HepG2 (cell line): ENCODE results near the gene NDC80. TPM values are rescaled to one million over a fixed set of nuclear protein-coding genes. Genes with fewer than 3 reads are reported as not detected.

Experiments used
- AGO2 ChIP-seq: fragments of 200-400 bp; formaldehyde crosslinking; optimal IDR thresholded peaks from 2 replicates; pipeline ENCODE3; 2017; ENCODE audit warnings: mild to moderate bottlenecking, low read depth, low read length, moderate library complexity
- MEF2D ChIP-seq: sonication (generic); formaldehyde crosslinking; IDR thresholded peaks from 2 replicates; pipeline ENCODE4 v1.5.1; 2020; ENCODE audit warnings: mild to moderate bottlenecking, missing genetic modification reagents
- NAIF1 ChIP-seq: sonication (generic); formaldehyde crosslinking; IDR thresholded peaks from 2 replicates; pipeline ENCODE4 v1.5.0; 2020; ENCODE audit warnings: mild to moderate bottlenecking, missing genetic modification reagents, borderline replicate concordance
- SALL1 ChIP-seq: sonication (generic); formaldehyde crosslinking; IDR thresholded peaks from 2 replicates; pipeline ENCODE4 v1.8.0; 2022; ENCODE audit warnings: mild to moderate bottlenecking, missing genetic modification reagents
- SAP130 ChIP-seq: IDR thresholded peaks from 2 replicates; pipeline ENCODE4 v1.6.1; 2016; ENCODE audit warnings: low read depth
- TAF15 ChIP-seq: fragments of 200-400 bp; formaldehyde crosslinking; IDR thresholded peaks from one replicate; pipeline ENCODE4 v1.6.1; 2018; ENCODE audit warnings: mild to moderate bottlenecking, low read depth, low read length; ENCODE audit not compliant: poor library complexity, severe bottlenecking
- TBX2 ChIP-seq: sonication (generic); formaldehyde crosslinking; IDR thresholded peaks from 2 replicates; pipeline ENCODE4 v1.5.0; 2020; ENCODE audit warnings: missing genetic modification reagents, mild to moderate bottlenecking, borderline replicate concordance
- TEAD3 ChIP-seq: optimal IDR thresholded peaks from 2 replicates; pipeline ENCODE3; 2016; ENCODE audit warnings: borderline replicate concordance
- ZNF224 ChIP-seq: sonication (generic); formaldehyde crosslinking; IDR thresholded peaks from 2 replicates; pipeline ENCODE4 v1.5.0; 2020; ENCODE audit warnings: mild to moderate bottlenecking, missing genetic modification reagents
- ZNF317 ChIP-seq: sonication (generic); formaldehyde crosslinking; IDR thresholded peaks from 2 replicates; pipeline ENCODE4 v1.5.0; 2020; ENCODE audit warnings: mild to moderate bottlenecking, missing genetic modification reagents
- ZNF335 ChIP-seq: sonication (generic); formaldehyde crosslinking; IDR thresholded peaks from 2 replicates; pipeline ENCODE4 v1.4.0; 2020; ENCODE audit warnings: missing genetic modification reagents
- ZNF501 ChIP-seq: sonication (generic); formaldehyde crosslinking; IDR thresholded peaks from 2 replicates; pipeline ENCODE4 v1.5.1; 2020; ENCODE audit warnings: mild to moderate bottlenecking, moderate library complexity, missing genetic modification reagents
- ZNF598 ChIP-seq: sonication (generic); formaldehyde crosslinking; IDR thresholded peaks from 2 replicates; pipeline ENCODE4 v1.5.1; 2020; ENCODE audit warnings: mild to moderate bottlenecking, missing genetic modification reagents, borderline replicate concordance
- ZNF619 ChIP-seq: sonication (generic); formaldehyde crosslinking; IDR thresholded peaks from 2 replicates; pipeline ENCODE4 v1.4.0; 2020; ENCODE audit warnings: mild to moderate bottlenecking, missing genetic modification reagents
- polyA plus RNA-seq, 8 experiments: library from polyadenylated mRNA; depleted of rRNA in 3 of 8; stranded (reverse) in 7 of 8; unstranded in 1 of 8; fragments of >200 nt; fragmentation: Illumina TruSeq in 4 of 8; extraction: Trizol in 4 of 8; gene quantifications; 2 replicates each; pipeline versions ENCODE4 v1.2.1 to v1.2.3, GENCODE V29; 2011 to 2016; ENCODE audit warnings: low read depth in 4 of 8, missing spikeins in 1 of 8, mixed read lengths in 1 of 8; ENCODE audit not compliant: insufficient read depth in 1 of 8
- total RNA-seq, 5 experiments: library from RNA; depleted of rRNA; stranded (reverse); fragments of >200 nt; fragmentation: Illumina TruSeq; extraction: Trizol; gene quantifications; 2 replicates each; pipeline ENCODE4 v1.2.3, GENCODE V29; 2016; ENCODE audit warnings: low read depth in 1 of 5
- TF ChIP-seq, protein P1 (sequence below): sonication (generic); formaldehyde crosslinking; IDR thresholded peaks from 2 replicates; pipeline ENCODE4 v1.4.0; 2020; ENCODE audit warnings: mild to moderate bottlenecking, missing genetic modification reagents
- TF ChIP-seq, protein P2 (sequence below): IDR thresholded peaks from 2 replicates; pipeline ENCODE4 v1.6.1; 2016; ENCODE audit warnings: missing compliant biosample characterization, missing genetic modification reagents, borderline replicate concordance
- TF ChIP-seq, protein P3 (sequence below): sonication (generic); formaldehyde crosslinking; IDR thresholded peaks from 2 replicates; pipeline ENCODE4 v1.8.0; 2022; ENCODE audit warnings: mild to moderate bottlenecking, missing genetic modification reagents; ENCODE audit not compliant: insufficient replicate concordance
- TF ChIP-seq, protein P4 (sequence below): IDR thresholded peaks from 2 replicates; pipeline ENCODE4 v1.6.1; 2016; ENCODE audit warnings: mild to moderate bottlenecking
- TF ChIP-seq, protein P5 (sequence below): sonication (generic); formaldehyde crosslinking; IDR thresholded peaks from 2 replicates; pipeline ENCODE4 v1.9.0; 2022; ENCODE audit warnings: missing genetic modification reagents, mild to moderate bottlenecking, borderline replicate concordance

The NDC80 gene
- total and polyA plus RNA-seq, 2 of the 13 experiments (the other 11 are each of a cell fraction or from before 2014, with no cell fraction given) = 9.6 to 33.0 TPM

DNA sequence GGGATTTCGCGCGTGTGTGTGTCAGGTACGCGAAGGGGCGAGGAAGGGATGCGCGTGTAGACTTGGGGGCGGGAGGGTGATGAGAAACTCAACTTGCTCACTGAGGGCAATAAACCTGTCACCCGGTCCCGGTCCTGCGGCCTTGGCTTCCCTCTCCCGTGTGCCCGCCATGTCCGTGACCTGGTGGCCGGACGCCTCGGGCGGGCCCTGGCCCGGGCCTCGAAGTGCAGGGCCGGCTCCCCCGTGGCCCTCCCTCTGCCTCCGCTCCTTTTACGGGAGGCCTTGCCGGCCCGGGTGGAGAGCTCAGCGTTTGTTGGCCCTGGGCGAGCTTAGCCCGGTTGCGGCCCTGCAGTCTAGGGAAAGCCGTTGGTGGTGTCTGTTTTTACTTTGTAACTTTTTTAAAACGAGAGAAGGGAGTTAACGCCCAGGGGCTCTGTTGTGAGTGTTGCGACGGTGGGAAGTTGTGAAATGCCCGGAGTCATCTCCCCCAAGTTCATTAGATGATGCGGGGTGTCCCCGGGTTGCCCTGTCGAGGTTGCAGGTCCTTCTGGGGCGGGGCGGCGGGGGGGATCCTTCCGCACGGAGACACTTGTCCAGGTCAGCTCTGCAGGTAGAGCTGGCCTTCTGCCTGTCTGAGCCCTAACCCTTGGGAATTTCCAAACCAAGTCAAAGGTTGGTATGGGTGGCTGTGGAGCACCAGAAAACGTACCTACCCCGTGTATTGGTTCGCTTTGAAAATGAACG lies 85.1 kb downstream of the NDC80 start (continued):
- TF ChIP-seq, protein P1, sequence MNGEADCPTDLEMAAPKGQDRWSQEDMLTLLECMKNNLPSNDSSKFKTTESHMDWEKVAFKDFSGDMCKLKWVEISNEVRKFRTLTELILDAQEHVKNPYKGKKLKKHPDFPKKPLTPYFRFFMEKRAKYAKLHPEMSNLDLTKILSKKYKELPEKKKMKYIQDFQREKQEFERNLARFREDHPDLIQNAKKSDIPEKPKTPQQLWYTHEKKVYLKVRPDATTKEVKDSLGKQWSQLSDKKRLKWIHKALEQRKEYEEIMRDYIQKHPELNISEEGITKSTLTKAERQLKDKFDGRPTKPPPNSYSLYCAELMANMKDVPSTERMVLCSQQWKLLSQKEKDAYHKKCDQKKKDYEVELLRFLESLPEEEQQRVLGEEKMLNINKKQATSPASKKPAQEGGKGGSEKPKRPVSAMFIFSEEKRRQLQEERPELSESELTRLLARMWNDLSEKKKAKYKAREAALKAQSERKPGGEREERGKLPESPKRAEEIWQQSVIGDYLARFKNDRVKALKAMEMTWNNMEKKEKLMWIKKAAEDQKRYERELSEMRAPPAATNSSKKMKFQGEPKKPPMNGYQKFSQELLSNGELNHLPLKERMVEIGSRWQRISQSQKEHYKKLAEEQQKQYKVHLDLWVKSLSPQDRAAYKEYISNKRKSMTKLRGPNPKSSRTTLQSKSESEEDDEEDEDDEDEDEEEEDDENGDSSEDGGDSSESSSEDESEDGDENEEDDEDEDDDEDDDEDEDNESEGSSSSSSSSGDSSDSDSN (CRISPR knock-in tag) = peak; percentile 66
- TF ChIP-seq, protein P2, sequence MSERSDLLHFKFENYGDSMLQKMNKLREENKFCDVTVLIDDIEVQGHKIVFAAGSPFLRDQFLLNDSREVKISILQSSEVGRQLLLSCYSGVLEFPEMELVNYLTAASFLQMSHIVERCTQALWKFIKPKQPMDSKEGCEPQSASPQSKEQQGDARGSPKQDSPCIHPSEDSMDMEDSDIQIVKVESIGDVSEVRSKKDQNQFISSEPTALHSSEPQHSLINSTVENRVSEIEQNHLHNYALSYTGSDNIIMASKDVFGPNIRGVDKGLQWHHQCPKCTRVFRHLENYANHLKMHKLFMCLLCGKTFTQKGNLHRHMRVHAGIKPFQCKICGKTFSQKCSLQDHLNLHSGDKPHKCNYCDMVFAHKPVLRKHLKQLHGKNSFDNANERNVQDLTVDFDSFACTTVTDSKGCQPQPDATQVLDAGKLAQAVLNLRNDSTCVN (CRISPR knock-in tag) = no peak
- TF ChIP-seq SALL1 (CRISPR knock-in tag) (peak; percentile 4; the same call in 1 of the 2 replicates), ZNF619 (CRISPR knock-in tag) (no peak), ZNF598 (no peak), MEF2D (CRISPR knock-in tag) (peak; percentile 32; the same call in 1 of the 2 replicates), TAF15 (peak; percentile 13), ZNF317 (CRISPR knock-in tag) (peak; percentile 21; the same call in 1 of the 2 replicates), ZNF224 (CRISPR knock-in tag) (no peak), TEAD3 (no peak), ZNF335 (CRISPR knock-in tag) (no peak), SAP130 (CRISPR knock-in tag) (peak; percentile 43), TBX2 (CRISPR knock-in tag) (0 out of 2 replicates have a peak, but pooled peaks have one; percentile 35), AGO2 (peak; percentile 82), NAIF1 (CRISPR knock-in tag) (0 out of 2 replicates have a peak, but pooled peaks have one; percentile 45), ZNF501 (0 out of 2 replicates have a peak, but pooled peaks have one; percentile 20)
- TF ChIP-seq, protein P3, sequence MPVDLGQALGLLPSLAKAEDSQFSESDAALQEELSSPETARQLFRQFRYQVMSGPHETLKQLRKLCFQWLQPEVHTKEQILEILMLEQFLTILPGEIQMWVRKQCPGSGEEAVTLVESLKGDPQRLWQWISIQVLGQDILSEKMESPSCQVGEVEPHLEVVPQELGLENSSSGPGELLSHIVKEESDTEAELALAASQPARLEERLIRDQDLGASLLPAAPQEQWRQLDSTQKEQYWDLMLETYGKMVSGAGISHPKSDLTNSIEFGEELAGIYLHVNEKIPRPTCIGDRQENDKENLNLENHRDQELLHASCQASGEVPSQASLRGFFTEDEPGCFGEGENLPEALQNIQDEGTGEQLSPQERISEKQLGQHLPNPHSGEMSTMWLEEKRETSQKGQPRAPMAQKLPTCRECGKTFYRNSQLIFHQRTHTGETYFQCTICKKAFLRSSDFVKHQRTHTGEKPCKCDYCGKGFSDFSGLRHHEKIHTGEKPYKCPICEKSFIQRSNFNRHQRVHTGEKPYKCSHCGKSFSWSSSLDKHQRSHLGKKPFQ (CRISPR knock-in tag) = no peak
- TF ChIP-seq, protein P4, sequence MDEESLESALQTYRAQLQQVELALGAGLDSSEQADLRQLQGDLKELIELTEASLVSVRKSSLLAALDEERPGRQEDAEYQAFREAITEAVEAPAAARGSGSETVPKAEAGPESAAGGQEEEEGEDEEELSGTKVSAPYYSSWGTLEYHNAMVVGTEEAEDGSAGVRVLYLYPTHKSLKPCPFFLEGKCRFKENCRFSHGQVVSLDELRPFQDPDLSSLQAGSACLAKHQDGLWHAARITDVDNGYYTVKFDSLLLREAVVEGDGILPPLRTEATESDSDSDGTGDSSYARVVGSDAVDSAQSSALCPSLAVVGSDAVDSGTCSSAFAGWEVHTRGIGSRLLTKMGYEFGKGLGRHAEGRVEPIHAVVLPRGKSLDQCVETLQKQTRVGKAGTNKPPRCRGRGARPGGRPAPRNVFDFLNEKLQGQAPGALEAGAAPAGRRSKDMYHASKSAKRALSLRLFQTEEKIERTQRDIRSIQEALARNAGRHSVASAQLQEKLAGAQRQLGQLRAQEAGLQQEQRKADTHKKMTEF = 0 out of 2 replicates have a peak, but pooled peaks have one; percentile 31
- TF ChIP-seq, protein P5, sequence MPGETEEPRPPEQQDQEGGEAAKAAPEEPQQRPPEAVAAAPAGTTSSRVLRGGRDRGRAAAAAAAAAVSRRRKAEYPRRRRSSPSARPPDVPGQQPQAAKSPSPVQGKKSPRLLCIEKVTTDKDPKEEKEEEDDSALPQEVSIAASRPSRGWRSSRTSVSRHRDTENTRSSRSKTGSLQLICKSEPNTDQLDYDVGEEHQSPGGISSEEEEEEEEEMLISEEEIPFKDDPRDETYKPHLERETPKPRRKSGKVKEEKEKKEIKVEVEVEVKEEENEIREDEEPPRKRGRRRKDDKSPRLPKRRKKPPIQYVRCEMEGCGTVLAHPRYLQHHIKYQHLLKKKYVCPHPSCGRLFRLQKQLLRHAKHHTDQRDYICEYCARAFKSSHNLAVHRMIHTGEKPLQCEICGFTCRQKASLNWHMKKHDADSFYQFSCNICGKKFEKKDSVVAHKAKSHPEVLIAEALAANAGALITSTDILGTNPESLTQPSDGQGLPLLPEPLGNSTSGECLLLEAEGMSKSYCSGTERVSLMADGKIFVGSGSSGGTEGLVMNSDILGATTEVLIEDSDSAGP = 0 out of 2 replicates have a peak, but pooled peaks have one; percentile 41
